NCI-H226 (cell line): ENCODE data around the gene CISD3.

Experiments
- DNase-seq: peaks from one replicate; pipeline ENCODE4 v3.0.0-alpha.2; 2015

Gene CISD3

GRCh38 chr17:38746849-38747462 lies 16.8 kb downstream of the CISD3 start:
- DNase-seq = no peak

GRCh38 chr17:38747463-38748148 lies 17.5 kb downstream of the CISD3 start:
- DNase-seq = no peak

GRCh38 chr17:38748149-38748891 lies 18.2 kb downstream of the CISD3 start, which contains the start of gene PCGF2:
Gene PCGF2 (minus strand): TSS chr17:38748336. CDS start chr17:38740402, 7,934 bp downstream.
- peak; percentile 78 for DNase-seq

- no peak for DNase-seq
Measured at GRCh38 chr17:38748892-38749222, 18.7 kb downstream of the CISD3 start.

- peak; percentile 81 for DNase-seq
Measured at GRCh38 chr17:38749223-38750043, 19.3 kb downstream of the CISD3 start.

GRCh38 chr17:38750044-38750311 lies 19.8 kb downstream of the CISD3 start:
- no peak for DNase-seq

GRCh38 chr17:38750312-38751121 lies 20.4 kb downstream of the CISD3 start:
- no peak for DNase-seq

- DNase-seq = no peak
Measured at GRCh38 chr17:38751144-38751807, 21.1 kb downstream of the CISD3 start.

- DNase-seq = peak; percentile 79
Measured at GRCh38 chr17:38751808-38752307, 21.7 kb downstream of the CISD3 start.

GRCh38 chr17:38752308-38753070 lies 22.3 kb downstream of the CISD3 start, which contains the start of gene PSMB3:
Gene PSMB3 (plus strand): TSS chr17:38752741. CDS start chr17:38752827, 86 bp downstream.
- DNase-seq = peak; percentile 99

GRCh38 chr17:38753071-38753506 lies 22.9 kb downstream of the CISD3 start:
- no peak for DNase-seq

GRCh38 chr17:38761612-38762011 lies 31.5 kb downstream of the CISD3 start:
- no peak for DNase-seq

GRCh38 chr17:38762231-38762630 lies 32.1 kb downstream of the CISD3 start:
- no peak for DNase-seq

GRCh38 chr17:38766341-38766740 lies 36.2 kb downstream of the CISD3 start:
- DNase-seq = no peak

GRCh38 chr17:38768417-38768816 lies 38.3 kb downstream of the CISD3 start:
- no peak for DNase-seq

GRCh38 chr17:38773258-38773657 lies 43.1 kb downstream of the CISD3 start:
- DNase-seq = no peak

GRCh38 chr17:38777641-38778250 lies 47.6 kb downstream of the CISD3 start:
- DNase-seq = no peak

- DNase-seq = no peak
Measured at GRCh38 chr17:38779965-38780752, 50.0 kb downstream of the CISD3 start.

- no peak for DNase-seq
Measured at GRCh38 chr17:38783227-38783626, 53.1 kb downstream of the CISD3 start.
